K562 (cell line): Measurements from ENCODE around the gene AMDHD2. TPM values are rescaled to one million over a fixed set of nuclear protein-coding genes. Genes with fewer than 3 reads are reported as not detected.

Experiments
- BRD9 ChIP-seq: fragments of 450-650 bp; IDR thresholded peaks from 2 replicates; pipeline ENCODE4 v1.6.1; 2018; ENCODE audit warnings: low read depth; ENCODE audit not compliant: partially characterized antibody
- ELF4 ChIP-seq: fragments of 450-650 bp; formaldehyde crosslinking; IDR thresholded peaks from 2 replicates; pipeline ENCODE4 v1.4.0; 2022; ENCODE audit warnings: missing genetic modification characterization
- HDAC1 ChIP-seq, 2 experiments: fragments of 450-650 bp; IDR thresholded peaks; 2 replicates each; pipeline ENCODE4 v1.6.1; 2016 to 2017; ENCODE audit warnings: inconsistent platforms in 1 of 2, mild to moderate bottlenecking in 1 of 2, moderate library complexity in 1 of 2
- HDAC6 ChIP-seq: IDR thresholded peaks from 2 replicates; pipeline ENCODE4 v1.6.1; 2012; ENCODE audit warnings: low read depth, mild to moderate bottlenecking, control low read depth, inconsistent platforms, low read length, moderate library complexity
- HDGF ChIP-seq: fragments of 450-650 bp; IDR thresholded peaks from 2 replicates; pipeline ENCODE4 v1.6.1; 2016
- HEY1 ChIP-seq: fragments of 250-450 bp; sonication (Bioruptor Pico); IDR thresholded peaks from 2 replicates; pipeline ENCODE4 v1.5.0; 2020; ENCODE audit warnings: mild to moderate bottlenecking, moderate library complexity, borderline replicate concordance
- L3MBTL2 ChIP-seq: fragments of 450-650 bp; IDR thresholded peaks from 2 replicates; pipeline ENCODE4 v1.6.1; 2016; ENCODE audit warnings: mild to moderate bottlenecking, moderate library complexity
- MAX ChIP-seq: sonication (generic); formaldehyde crosslinking; IDR thresholded peaks from 2 replicates; pipeline ENCODE4 v1.9.0; 2022; ENCODE audit warnings: mild to moderate bottlenecking, missing genetic modification reagents
- MXD1 ChIP-seq: fragments of 250-450 bp; sonication (Bioruptor Pico); IDR thresholded peaks from 2 replicates; pipeline ENCODE4 v1.8.0; 2021; ENCODE audit warnings: borderline replicate concordance, mild to moderate bottlenecking, moderate library complexity; ENCODE audit not compliant: poor library complexity, severe bottlenecking
- NFATC3 ChIP-seq: fragments of 450-650 bp; IDR thresholded peaks from 2 replicates; pipeline ENCODE4 v1.6.1; 2017; ENCODE audit warnings: mild to moderate bottlenecking
- PHB2 ChIP-seq: fragments of 450-650 bp; IDR thresholded peaks from 2 replicates; pipeline ENCODE4 v1.6.1; 2017; ENCODE audit warnings: low read depth
- POLR2A ChIP-seq: fragments of 450-650 bp; conservative IDR thresholded peaks from 2 replicates; pipeline ENCODE4 v1.6.1; 2016
- RAD51 ChIP-seq: fragments of 450-650 bp; IDR thresholded peaks from 2 replicates; pipeline ENCODE4 v1.7.1; 2016; ENCODE audit warnings: low read depth, mild to moderate bottlenecking, borderline replicate concordance
- RBM22 ChIP-seq: fragments of 200-400 bp; formaldehyde crosslinking; IDR thresholded peaks from 2 replicates; pipeline ENCODE4 v1.6.1; 2018; ENCODE audit warnings: low read length, low read depth; ENCODE audit not compliant: poor library complexity, severe bottlenecking
- TAF1 ChIP-seq: IDR thresholded peaks from 2 replicates; pipeline ENCODE4 v1.6.1; 2011; ENCODE audit warnings: mild to moderate bottlenecking, low read length, moderate library complexity; ENCODE audit not compliant: insufficient read depth, control insufficient read depth, severe bottlenecking; ENCODE audit errors: extremely low read depth
- TEAD2 ChIP-seq: fragments of 450-650 bp; IDR thresholded peaks from 2 replicates; pipeline ENCODE4 v1.6.1; 2016; ENCODE audit warnings: missing genetic modification characterization, control low read depth, missing compliant biosample characterization
- ZC3H11A ChIP-seq: IDR thresholded peaks from 2 replicates; pipeline ENCODE4 v1.6.1; 2012; ENCODE audit warnings: low read depth, low read length, improper control_type of control experiment
- ZNF239 ChIP-seq: fragments of 250-450 bp; sonication (Bioruptor Pico); IDR thresholded peaks from 2 replicates; pipeline ENCODE4 v1.4.0; 2020; ENCODE audit warnings: mild to moderate bottlenecking
- ZNF316 ChIP-seq: fragments of 450-650 bp; IDR thresholded peaks from 2 replicates; pipeline ENCODE4 v1.6.1; 2016
- polyA plus RNA-seq, 8 experiments: library from polyadenylated mRNA; depleted of rRNA in 4 of 8; stranded (reverse) in 5 of 8; unstranded in 3 of 8; fragments of >200 nt; fragmentation: Nextera tagmentation in 2 of 8; fragmentation: Illumina TruSeq in 1 of 8; extraction: Ambion mirVana in 2 of 8; extraction: Trizol in 1 of 8; gene quantifications; 2 replicates each; pipeline versions ENCODE4 v1.2.1 to v1.2.3, GENCODE V29; 2011 to 2014; ENCODE audit warnings: inconsistent platforms in 1 of 8, missing spikeins in 1 of 8
- total RNA-seq, 7 experiments: library from RNA; depleted of rRNA in 6 of 7; stranded (reverse); fragments of >200 nt in 6 of 7; fragmentation: Illumina TruSeq in 2 of 7; extraction: Trizol in 2 of 7; gene quantifications; 2 replicates each; pipeline versions ENCODE4 v1.2.1 to v1.2.3, GENCODE V29; 2011 to 2021; ENCODE audit warnings: low replicate concordance in 1 of 7
- TF ChIP-seq, protein P1 (sequence below), 2 experiments: fragments of 450-650 bp in 1 of 2; sonication (generic) in 1 of 2; formaldehyde crosslinking in 1 of 2; IDR thresholded peaks; 2 replicates each; pipeline versions ENCODE4 v1.7.1 to v1.9.0; 2016 to 2022; ENCODE audit warnings: inconsistent platforms in 1 of 2, mild to moderate bottlenecking in 1 of 2, missing genetic modification reagents in 1 of 2

The AMDHD2 gene
- total and polyA plus RNA-seq, 9 of the 15 experiments (the other 6 are each of a cell fraction or from before 2014, with no cell fraction given), result 0.38 to 56.9 (median 18.3) TPM; not detected in 1

DNA sequence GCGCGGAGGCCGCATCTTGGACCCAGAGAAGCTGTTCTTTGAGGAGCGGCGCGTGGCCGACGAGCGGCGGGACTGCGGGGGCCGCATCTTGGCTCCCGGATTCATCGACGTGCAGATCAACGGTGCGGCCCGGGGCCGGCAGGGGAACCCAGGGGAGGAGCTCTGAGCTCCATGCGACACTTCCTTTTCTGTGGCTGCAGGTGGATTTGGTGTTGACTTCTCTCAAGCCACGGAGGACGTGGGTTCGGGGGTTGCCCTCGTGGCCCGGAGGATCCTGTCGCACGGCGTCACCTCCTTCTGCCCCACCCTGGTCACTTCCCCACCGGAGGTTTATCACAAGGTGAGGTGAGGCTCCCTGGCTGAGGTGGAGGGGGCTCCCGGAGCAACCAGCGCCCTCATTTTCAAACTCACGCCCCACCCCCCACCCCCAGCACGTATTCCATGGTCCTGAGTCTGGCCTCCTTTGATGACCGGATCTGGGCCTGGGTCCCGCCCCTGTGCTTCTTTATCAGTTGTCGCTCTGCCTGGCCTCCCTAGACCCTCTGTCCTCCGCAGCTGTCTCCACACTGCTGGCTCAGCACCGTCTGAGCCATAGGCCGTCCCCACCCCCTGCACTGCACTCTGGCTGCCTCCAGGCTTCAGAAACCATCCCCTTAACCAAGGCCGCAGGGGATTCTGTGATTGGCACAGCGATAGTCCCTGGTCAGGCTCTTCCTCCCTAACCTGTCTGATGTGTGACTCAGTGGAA is 787 bp downstream of the AMDHD2 start (continued):
- TF ChIP-seq MAX, result peak; percentile 59; the same call in 1 of the 2 replicates
- no peak for TF ChIP-seq PHB2
- TF ChIP-seq RBM22, result peak; percentile 88
- no peak for TF ChIP-seq MXD1
- no peak for TF ChIP-seq HEY1
- peak in 1 of 2 experiments; percentile 67; a peak in 2 of 4 replicates for TF ChIP-seq HDAC1 (IDR thresholded peaks at IDR 0.05)
- TF ChIP-seq ELF4 (CRISPR knock-in tag), result no peak
- no peak for TF ChIP-seq NFATC3
- peak; percentile 30 for TF ChIP-seq TAF1
- TF ChIP-seq ZNF239, result no peak
- no peak for TF ChIP-seq HDGF
- peak; percentile 66 for TF ChIP-seq ZNF316
- TF ChIP-seq POLR2A, result 0 out of 2 replicates have a peak, but pooled peaks have one; percentile 19
- no peak for TF ChIP-seq HDAC6
- no peak for TF ChIP-seq RAD51
- TF ChIP-seq TEAD2 (tag), result no peak
- no peak for TF ChIP-seq ZC3H11A
- peak; percentile 39; the same call in 1 of the 2 replicates for TF ChIP-seq L3MBTL2
- TF ChIP-seq BRD9, result no peak
- TF ChIP-seq, protein P1, sequence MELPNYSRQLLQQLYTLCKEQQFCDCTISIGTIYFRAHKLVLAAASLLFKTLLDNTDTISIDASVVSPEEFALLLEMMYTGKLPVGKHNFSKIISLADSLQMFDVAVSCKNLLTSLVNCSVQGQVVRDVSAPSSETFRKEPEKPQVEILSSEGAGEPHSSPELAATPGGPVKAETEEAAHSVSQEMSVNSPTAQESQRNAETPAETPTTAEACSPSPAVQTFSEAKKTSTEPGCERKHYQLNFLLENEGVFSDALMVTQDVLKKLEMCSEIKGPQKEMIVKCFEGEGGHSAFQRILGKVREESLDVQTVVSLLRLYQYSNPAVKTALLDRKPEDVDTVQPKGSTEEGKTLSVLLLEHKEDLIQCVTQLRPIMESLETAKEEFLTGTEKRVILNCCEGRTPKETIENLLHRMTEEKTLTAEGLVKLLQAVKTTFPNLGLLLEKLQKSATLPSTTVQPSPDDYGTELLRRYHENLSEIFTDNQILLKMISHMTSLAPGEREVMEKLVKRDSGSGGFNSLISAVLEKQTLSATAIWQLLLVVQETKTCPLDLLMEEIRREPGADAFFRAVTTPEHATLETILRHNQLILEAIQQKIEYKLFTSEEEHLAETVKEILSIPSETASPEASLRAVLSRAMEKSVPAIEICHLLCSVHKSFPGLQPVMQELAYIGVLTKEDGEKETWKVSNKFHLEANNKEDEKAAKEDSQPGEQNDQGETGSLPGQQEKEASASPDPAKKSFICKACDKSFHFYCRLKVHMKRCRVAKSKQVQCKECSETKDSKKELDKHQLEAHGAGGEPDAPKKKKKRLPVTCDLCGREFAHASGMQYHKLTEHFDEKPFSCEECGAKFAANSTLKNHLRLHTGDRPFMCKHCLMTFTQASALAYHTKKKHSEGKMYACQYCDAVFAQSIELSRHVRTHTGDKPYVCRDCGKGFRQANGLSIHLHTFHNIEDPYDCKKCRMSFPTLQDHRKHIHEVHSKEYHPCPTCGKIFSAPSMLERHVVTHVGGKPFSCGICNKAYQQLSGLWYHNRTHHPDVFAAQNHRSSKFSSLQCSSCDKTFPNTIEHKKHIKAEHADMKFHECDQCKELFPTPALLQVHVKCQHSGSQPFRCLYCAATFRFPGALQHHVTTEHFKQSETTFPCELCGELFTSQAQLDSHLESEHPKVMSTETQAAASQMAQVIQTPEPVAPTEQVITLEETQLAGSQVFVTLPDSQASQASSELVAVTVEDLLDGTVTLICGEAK (IDR thresholded peaks at IDR 0.05), result no peak
- TF ChIP-seq, protein P1 (CRISPR knock-in tag; IDR thresholded peaks at IDR 0.05), result no peak
